HL-60 (cell line): Measurements from ENCODE around the gene CYB5RL.

ENCODE experiments used
- CTCF ChIP-seq: IDR thresholded peaks from one replicate; pipeline ENCODE4 v1.5.1; 2011; ENCODE audit warnings: low read length, control low read depth, inconsistent platforms; ENCODE audit not compliant: insufficient read depth
- POLR2AphosphoS5 ChIP-seq: IDR thresholded peaks from 2 replicates; pipeline ENCODE4 v1.6.1; 2012; ENCODE audit warnings: low read depth
- TF ChIP-seq, protein P1 (sequence below): IDR thresholded peaks from 2 replicates; pipeline ENCODE4 v1.6.1; 2012; ENCODE audit warnings: low read depth; ENCODE audit not compliant: insufficient replicate concordance

GRCh38 chr1:54169068-54169467 is 30.8 kb downstream of the CYB5RL start:
- TF ChIP-seq POLR2AphosphoS5 (no peak), CTCF (no peak)
- TF ChIP-seq, protein P1, sequence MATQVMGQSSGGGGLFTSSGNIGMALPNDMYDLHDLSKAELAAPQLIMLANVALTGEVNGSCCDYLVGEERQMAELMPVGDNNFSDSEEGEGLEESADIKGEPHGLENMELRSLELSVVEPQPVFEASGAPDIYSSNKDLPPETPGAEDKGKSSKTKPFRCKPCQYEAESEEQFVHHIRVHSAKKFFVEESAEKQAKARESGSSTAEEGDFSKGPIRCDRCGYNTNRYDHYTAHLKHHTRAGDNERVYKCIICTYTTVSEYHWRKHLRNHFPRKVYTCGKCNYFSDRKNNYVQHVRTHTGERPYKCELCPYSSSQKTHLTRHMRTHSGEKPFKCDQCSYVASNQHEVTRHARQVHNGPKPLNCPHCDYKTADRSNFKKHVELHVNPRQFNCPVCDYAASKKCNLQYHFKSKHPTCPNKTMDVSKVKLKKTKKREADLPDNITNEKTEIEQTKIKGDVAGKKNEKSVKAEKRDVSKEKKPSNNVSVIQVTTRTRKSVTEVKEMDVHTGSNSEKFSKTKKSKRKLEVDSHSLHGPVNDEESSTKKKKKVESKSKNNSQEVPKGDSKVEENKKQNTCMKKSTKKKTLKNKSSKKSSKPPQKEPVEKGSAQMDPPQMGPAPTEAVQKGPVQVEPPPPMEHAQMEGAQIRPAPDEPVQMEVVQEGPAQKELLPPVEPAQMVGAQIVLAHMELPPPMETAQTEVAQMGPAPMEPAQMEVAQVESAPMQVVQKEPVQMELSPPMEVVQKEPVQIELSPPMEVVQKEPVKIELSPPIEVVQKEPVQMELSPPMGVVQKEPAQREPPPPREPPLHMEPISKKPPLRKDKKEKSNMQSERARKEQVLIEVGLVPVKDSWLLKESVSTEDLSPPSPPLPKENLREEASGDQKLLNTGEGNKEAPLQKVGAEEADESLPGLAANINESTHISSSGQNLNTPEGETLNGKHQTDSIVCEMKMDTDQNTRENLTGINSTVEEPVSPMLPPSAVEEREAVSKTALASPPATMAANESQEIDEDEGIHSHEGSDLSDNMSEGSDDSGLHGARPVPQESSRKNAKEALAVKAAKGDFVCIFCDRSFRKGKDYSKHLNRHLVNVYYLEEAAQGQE: no peak
